Measurements from ENCODE around the gene CD7. TPM values are rescaled to one million over a fixed set of nuclear protein-coding genes. Genes with fewer than 3 reads are reported as not detected.

The CD7 gene
- total RNA-seq, 2 donors from 2014 or later = not detected

DNA sequence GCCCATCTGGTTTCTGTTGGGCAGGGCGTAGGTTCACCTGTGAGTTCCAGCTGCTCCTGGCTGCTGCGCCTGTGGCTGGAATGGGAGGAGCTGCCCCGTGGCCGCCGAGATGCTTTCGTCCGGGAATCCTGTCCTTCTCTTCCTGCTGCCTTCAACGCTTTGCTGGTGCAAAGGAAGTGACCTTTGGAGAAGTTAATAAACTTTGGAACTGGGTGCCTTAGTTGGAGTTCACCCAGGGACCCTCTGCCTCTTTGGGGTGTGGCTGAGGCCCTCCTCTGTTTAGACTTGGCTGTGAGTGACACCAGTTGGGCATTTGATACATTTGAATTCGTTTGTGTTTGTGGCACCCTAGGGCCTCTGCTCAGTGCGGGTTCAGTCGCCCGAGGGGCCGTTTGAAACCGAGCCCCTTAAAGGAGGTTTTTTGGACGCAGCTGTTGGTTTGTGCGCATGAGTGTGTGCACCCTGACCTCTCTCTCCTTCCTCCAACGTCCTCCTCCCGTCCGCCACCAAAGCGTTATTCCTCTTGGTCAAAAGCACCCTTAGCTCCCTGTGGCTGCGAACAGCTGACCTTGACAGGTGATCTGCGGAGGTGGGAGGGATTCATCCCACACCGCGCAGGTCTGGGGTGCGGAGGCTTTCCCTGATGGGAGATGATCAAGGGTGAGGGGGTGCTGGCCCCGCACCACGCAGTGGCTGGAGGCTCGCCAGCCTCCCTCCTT is 25.1 kb upstream of the CD7 start:
- no peak for ATAC-seq
- no peaks in the 10 kb centered on the region for H3K9me3 ChIP-seq
- H3K36me3 ChIP-seq (replicated peaks in 1 of 2; ENCODE audit: insufficient read depth in 1 of 2, low read depth in 2 of 2) = no peaks in the 10 kb centered on the region
- H3K27me3 ChIP-seq = no peaks in the 10 kb centered on the region
- intact Hi-C loops (cut with DNase I) = no loop called here
- no peak overlapping the region for H3K27ac ChIP-seq
- no peak overlapping the region for H3K4me3 ChIP-seq
- DNase-seq = no peak
- WGBS, 2 donors = 71 to 72% methylated on average over 22 to 27 of the region's 28 CpGs
- peaks cover 17% of the 10 kb centered on the region for H3K4me1 ChIP-seq
- TF ChIP-seq, protein P1, sequence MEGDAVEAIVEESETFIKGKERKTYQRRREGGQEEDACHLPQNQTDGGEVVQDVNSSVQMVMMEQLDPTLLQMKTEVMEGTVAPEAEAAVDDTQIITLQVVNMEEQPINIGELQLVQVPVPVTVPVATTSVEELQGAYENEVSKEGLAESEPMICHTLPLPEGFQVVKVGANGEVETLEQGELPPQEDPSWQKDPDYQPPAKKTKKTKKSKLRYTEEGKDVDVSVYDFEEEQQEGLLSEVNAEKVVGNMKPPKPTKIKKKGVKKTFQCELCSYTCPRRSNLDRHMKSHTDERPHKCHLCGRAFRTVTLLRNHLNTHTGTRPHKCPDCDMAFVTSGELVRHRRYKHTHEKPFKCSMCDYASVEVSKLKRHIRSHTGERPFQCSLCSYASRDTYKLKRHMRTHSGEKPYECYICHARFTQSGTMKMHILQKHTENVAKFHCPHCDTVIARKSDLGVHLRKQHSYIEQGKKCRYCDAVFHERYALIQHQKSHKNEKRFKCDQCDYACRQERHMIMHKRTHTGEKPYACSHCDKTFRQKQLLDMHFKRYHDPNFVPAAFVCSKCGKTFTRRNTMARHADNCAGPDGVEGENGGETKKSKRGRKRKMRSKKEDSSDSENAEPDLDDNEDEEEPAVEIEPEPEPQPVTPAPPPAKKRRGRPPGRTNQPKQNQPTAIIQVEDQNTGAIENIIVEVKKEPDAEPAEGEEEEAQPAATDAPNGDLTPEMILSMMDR (IDR thresholded peaks at IDR 0.05) = no peak
- no peak for TF ChIP-seq POLR2A (IDR thresholded peaks at IDR 0.05)

DNA sequence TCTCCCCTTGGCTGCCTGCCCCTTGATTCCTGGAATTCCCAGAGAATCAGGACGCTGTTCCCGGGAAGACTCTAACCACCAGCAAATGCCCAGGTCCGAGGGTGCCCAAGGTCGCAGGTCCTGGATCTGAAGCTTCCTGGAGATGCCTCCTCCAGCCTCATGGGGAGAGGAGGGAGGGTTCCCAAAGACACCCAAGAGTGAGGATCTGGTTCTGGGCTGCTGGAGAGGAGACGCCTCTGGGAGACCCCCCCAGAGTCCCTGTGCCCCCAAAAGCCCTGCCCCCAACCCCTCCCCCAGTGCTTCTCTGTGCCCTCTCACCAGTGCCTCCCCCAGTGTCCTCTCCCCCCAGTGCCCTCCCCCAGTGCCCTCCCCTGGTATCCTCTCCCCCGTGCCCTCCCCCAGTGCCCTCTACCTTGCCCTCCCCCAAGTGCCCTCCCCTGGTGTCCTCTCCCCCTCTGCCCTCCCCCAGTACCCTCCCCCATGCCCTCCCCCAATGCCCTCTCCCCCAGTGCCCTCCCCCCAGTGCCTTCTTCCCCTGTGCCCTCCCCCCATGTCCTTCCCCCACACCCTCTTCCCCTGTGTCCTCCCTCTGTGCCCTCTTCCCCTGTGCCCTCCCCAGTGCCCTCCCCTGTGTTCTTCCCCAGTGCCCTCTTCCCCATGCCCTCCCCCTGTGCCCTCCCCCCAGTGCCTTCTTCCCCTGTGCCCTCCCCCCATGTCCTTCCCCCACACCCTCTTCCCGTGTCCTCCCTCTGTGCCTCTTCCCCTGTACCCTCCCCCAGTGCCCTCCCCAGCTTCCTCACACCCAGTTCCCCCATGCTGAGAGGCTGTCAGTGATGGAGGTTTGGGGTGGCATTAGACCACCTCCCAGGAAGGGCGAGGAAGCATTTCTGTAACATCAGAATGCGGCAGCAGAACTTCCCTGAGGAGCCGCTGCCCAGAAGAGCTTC is 22.5 kb upstream of the CD7 start:
- WGBS, 2 donors = 37 to 91% methylated on average over 3 to 8 of the region's 10 CpGs
- no peaks in the 10 kb centered on the region for H3K27me3 ChIP-seq
- H3K36me3 ChIP-seq (replicated peaks in 1 of 2; ENCODE audit: insufficient read depth in 1 of 2, low read depth in 2 of 2) = no peaks in the 10 kb centered on the region
- no peaks in the 10 kb centered on the region for H3K9me3 ChIP-seq
- DNase-seq (peak in 1 of 4 donors; percentile 46), ATAC-seq (peak; percentile 37)
- TF ChIP-seq, protein P1 (IDR thresholded peaks at IDR 0.05) = no peak
- no peak for TF ChIP-seq POLR2A (IDR thresholded peaks at IDR 0.05)
- peaks cover 30% of the 10 kb centered on the region for H3K4me1 ChIP-seq
- no peak overlapping the region for H3K4me3 ChIP-seq
- peak overlapping the region; percentile 25 to 73 (median 55) for H3K27ac ChIP-seq
- intact Hi-C loops (cut with DNase I) = no loop called here

DNA sequence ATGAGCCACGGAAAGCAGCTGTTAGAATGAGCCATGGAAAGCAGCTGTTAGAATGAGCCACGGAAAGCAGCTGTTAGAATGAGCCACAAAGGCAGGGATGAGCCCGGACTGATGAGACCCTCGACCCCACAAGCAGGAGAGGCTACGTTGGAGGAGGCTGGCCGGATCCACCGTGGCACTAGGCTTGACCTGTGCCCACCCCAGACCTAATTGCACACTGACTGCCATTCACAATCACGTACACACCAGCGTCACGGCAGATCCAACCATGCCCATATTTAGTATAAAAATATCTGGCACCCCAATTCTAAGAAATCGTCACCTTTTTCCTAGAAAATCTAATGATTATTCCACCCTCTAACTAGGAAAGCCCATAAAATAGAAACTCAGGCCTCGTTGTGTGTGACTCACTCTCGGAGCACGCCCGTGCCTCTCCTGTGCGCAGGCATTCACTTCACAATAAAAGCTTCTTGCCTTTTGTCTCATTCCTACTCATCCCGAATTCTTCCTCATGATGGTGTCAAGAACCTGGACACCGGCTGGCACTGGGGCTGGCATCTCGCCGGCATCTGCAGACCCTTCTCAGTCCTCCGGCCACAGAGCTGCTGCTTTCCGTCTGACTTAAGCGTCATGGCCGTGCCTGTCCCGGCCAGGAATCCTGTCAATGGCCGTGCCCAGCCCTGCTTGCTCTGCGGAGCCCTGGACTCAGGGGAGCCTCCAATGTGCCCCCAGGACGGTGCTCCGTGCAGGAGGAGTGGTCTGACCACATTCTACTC is 21.6 kb upstream of the CD7 start:
- Histone ChIP-seq H3K9me3 (no peaks in the 10 kb centered on the region), H3K27me3 (no peaks in the 10 kb centered on the region), H3K4me1 (peaks cover 39% of the 10 kb centered on the region), H3K27ac (peak overlapping the region; percentile 25 to 73 (median 55)), H3K36me3 (replicated peaks in 1 of 2; ENCODE audit: insufficient read depth in 1 of 2, low read depth in 2 of 2) (no peaks in the 10 kb centered on the region), H3K4me3 (no peak overlapping the region)
- 33 to 36% methylated on average over 25 to 29 of the region's 29 CpGs for WGBS, 2 donors
- intact Hi-C loops (cut with DNase I) = no loop called here
- peak; percentile 66 for ATAC-seq
- DNase-seq = peak in 3 of 4 donors; percentile 38 to 59 (median 55)
- TF ChIP-seq, protein P1 (IDR thresholded peaks at IDR 0.05) = no peak
- peak in 2 of 3 donors; percentile 19 to 30 for TF ChIP-seq POLR2A (IDR thresholded peaks at IDR 0.05)

DNA sequence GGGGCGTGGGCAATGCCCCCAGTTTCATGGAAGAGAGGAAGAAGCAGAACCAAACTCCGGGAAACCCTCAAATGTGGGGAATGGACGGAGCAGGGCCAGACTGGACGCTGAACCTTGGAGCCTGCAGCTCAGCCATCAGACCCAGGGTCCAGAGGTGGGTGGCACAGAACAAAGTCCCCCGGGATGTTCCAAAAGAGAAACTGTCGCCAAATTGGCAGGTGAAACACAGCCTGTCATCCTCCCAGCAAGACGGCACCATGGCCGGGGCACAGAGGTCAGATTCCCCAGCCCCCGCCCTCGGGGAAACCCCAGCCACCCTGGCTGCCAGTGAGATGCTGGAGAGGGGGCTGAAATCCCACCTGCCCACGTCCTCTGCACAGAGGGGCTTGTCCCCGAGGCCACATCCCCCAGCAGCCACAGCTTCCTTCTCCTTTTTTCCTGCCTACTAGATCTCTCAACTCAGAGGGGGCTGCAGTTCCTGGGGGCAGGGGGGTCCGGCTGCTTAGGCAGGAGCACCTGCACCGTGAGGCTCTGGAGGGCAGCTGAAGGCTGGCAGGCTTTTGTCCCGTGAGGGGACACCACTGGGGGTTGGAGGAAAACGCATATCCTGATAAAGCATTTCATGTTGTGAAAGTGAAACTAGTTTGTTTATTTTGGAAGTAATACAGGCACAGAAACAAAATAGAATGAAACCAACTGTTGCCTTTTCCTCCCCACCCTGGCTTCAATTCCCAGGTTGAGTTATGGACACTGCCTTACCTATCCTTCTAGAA is 17.4 kb upstream of the CD7 start:
- Histone ChIP-seq H3K36me3 (replicated peaks in 1 of 2; ENCODE audit: insufficient read depth in 1 of 2, low read depth in 2 of 2) (no peaks in the 10 kb centered on the region), H3K27me3 (no peaks in the 10 kb centered on the region), H3K4me1 (peaks cover 66% of the 10 kb centered on the region), H3K9me3 (no peaks in the 10 kb centered on the region), H3K4me3 (peak overlapping the region in 1 of 2 donors; percentile 3), H3K27ac (peak overlapping the region; percentile 35 to 83 (median 79))
- ATAC-seq (peak; percentile 37), DNase-seq (peak in 1 of 4 donors; percentile 21)
- WGBS, 2 donors = 29 to 35% methylated on average over 16 of the region's 16 CpGs
- intact Hi-C loops (cut with DNase I) = no loop called here
- TF ChIP-seq POLR2A (IDR thresholded peaks at IDR 0.05) = peak in 2 of 3 donors; percentile 33 to 35
- TF ChIP-seq, protein P1 (IDR thresholded peaks at IDR 0.05) = no peak

All from body of pancreas (tissue), 4 donors.